ENCODE measurements around the gene RAP1A. TPM values are rescaled to one million over a fixed set of nuclear protein-coding genes. Genes with fewer than 3 reads are reported as not detected.

RAP1A gene
- total RNA-seq, 1 experiment from 2014 or later, result 55.3 TPM

DNA sequence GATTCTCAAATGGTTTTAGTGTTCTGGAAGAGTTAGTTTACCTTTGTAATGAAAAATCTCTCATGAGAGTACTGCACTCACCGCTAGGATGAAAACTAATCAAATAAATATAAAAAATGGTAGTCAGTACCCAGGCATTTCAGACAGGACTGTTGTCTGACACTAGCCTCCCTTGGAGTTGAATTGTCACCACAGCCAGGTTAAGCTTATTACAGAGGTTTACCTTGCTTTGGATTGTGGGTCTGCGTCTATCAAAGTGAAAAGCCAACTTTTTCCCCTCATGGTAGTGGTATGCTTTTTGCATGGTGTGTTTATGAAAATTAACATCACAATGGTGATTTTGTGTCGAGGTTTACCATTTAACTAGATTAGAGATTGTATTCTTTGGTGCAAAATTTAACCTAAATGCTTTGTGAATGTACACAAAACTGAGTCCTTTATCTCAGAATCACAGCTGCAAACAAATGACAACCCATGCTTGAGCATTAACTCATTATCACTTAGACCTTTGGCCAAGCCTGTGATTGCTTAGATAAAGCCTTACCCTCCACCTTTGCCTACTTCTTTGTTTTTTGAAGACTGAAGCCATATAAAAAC lies 20.1 kb downstream of the RAP1A start:
- H3K9ac ChIP-seq (ENCODE audit: low read length), result no peak overlapping the region
- peaks cover 49% of the 10 kb centered on the region for H3K4me1 ChIP-seq (ENCODE audit: low read length)
- peaks cover 92% of the 10 kb centered on the region for H3K79me2 ChIP-seq (ENCODE audit: low read length)
- no peak for DNase-seq
- no peaks in the 10 kb centered on the region for H3K9me2 ChIP-seq (replicated peaks; ENCODE audit: insufficient read depth, low read length)
- no peaks in the 10 kb centered on the region for H3K36me3 ChIP-seq (ENCODE audit: insufficient read depth, low read length)
- no peaks in the 10 kb centered on the region; the same call in 1 of the 2 replicates for H4K20me1 ChIP-seq (ENCODE audit: insufficient read depth, low read depth, low read length)
- H3K27ac ChIP-seq (ENCODE audit: low read length), result no peak overlapping the region
- no peaks in the 10 kb centered on the region for H3K9me3 ChIP-seq (ENCODE audit: low read length)
- no peak overlapping the region for H3K4me3 ChIP-seq (ENCODE audit: low read length)
- H3K4me2 ChIP-seq (ENCODE audit: low read depth, low read length, poor library complexity, severe bottlenecking), result no peak overlapping the region
- H2AFZ ChIP-seq (ENCODE audit: low read length), result no peak overlapping the region
- H3K27me3 ChIP-seq (ENCODE audit: low read length), result no peaks in the 10 kb centered on the region

DNA sequence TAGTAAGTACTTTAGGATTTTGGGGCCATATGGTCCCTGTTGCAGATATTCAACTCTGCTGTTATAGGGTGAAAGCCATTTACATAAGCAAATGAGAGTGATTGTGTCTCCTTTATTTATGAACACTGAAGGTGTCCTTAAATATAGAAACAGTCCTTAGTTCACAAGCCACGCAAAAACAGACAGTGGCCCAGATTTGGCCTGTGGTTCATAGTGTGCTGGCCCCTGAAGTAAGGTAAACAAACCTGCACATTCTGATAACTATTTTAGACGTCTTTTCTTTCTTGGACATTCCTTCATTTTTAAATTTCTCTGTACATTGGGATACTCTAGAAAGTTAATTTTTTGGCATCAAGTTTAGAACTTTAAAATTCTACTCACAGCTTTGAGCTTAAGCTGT lies 23.5 kb downstream of the RAP1A start:
- peaks cover 22% of the 10 kb centered on the region for H3K4me1 ChIP-seq (ENCODE audit: low read length)
- H3K9me3 ChIP-seq (ENCODE audit: low read length), result no peaks in the 10 kb centered on the region
- H4K20me1 ChIP-seq (ENCODE audit: insufficient read depth, low read depth, low read length), result no peaks in the 10 kb centered on the region
- no peaks in the 10 kb centered on the region for H3K27me3 ChIP-seq (ENCODE audit: low read length)
- no peak for DNase-seq
- H2AFZ ChIP-seq (ENCODE audit: low read length), result no peak overlapping the region
- no peak overlapping the region for H3K4me3 ChIP-seq (ENCODE audit: low read length)
- no peaks in the 10 kb centered on the region for H3K9me2 ChIP-seq (replicated peaks; ENCODE audit: insufficient read depth, low read length)
- H3K4me2 ChIP-seq (ENCODE audit: low read depth, low read length, poor library complexity, severe bottlenecking), result no peak overlapping the region
- peaks cover 92% of the 10 kb centered on the region for H3K79me2 ChIP-seq (ENCODE audit: low read length)
- H3K9ac ChIP-seq (ENCODE audit: low read length), result no peak overlapping the region
- no peaks in the 10 kb centered on the region for H3K36me3 ChIP-seq (ENCODE audit: insufficient read depth, low read length)
- H3K27ac ChIP-seq (ENCODE audit: low read length), result no peak overlapping the region

DNA sequence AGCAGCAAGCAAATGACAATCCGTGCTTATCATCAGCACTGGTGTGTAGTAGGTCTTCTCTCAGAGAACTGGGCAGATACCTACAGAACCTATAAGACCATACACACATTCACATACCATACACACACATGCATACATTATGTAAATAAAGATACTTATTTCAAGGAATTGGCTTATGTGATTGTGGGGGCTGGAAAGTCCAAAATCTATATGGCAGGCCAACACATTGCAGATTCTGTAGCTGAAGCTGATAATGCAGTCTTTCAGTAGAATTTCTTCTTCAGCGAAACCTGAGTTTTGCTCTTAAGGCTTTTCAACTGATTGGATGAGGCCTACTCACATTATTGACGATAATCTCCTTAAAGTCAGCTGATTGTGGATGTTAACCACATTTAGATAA lies 24.1 kb downstream of the RAP1A start:
- Histone ChIP-seq H3K27ac (ENCODE audit: low read length) (no peak overlapping the region), H4K20me1 (ENCODE audit: insufficient read depth, low read depth, low read length) (no peaks in the 10 kb centered on the region), H2AFZ (ENCODE audit: low read length) (no peak overlapping the region), H3K9ac (ENCODE audit: low read length) (no peak overlapping the region), H3K9me3 (ENCODE audit: low read length) (no peaks in the 10 kb centered on the region), H3K9me2 (replicated peaks; ENCODE audit: insufficient read depth, low read length) (no peaks in the 10 kb centered on the region), H3K27me3 (ENCODE audit: low read length) (no peaks in the 10 kb centered on the region), H3K79me2 (ENCODE audit: low read length) (peaks cover 92% of the 10 kb centered on the region), H3K36me3 (ENCODE audit: insufficient read depth, low read length) (no peaks in the 10 kb centered on the region), H3K4me3 (ENCODE audit: low read length) (no peak overlapping the region), H3K4me2 (ENCODE audit: low read depth, low read length, poor library complexity, severe bottlenecking) (no peak overlapping the region), H3K4me1 (ENCODE audit: low read length) (peaks cover 16% of the 10 kb centered on the region)
- DNase-seq, result no peak

DNA sequence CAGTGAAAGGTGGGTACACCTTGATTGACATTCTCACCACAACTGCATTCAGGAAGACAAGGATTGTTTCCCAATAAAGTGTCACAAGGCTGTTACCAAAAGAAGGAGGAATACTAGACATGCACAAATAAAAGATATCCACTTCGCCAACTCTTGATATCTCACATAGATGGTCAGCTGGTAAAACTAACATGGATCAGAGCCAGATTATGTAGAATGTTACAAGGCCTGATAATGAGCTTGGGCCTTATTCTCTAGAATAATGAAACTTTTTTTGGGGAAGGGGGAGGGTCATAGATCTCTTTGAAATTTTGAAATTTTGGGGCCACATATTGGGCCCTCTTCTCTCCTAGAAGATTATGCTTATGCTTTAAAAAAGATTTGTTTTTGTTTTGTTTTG lies 24.9 kb downstream of the RAP1A start:
- Histone ChIP-seq H3K4me3 (ENCODE audit: low read length) (no peak overlapping the region), H3K9me3 (ENCODE audit: low read length) (no peaks in the 10 kb centered on the region), H3K27me3 (ENCODE audit: low read length) (no peaks in the 10 kb centered on the region), H2AFZ (ENCODE audit: low read length) (no peak overlapping the region), H4K20me1 (ENCODE audit: insufficient read depth, low read depth, low read length) (no peaks in the 10 kb centered on the region), H3K79me2 (ENCODE audit: low read length) (peaks cover 92% of the 10 kb centered on the region), H3K9ac (ENCODE audit: low read length) (no peak overlapping the region), H3K4me2 (ENCODE audit: low read depth, low read length, poor library complexity, severe bottlenecking) (no peak overlapping the region), H3K9me2 (replicated peaks; ENCODE audit: insufficient read depth, low read length) (no peaks in the 10 kb centered on the region), H3K4me1 (ENCODE audit: low read length) (peaks cover 8% of the 10 kb centered on the region), H3K36me3 (ENCODE audit: insufficient read depth, low read length) (no peaks in the 10 kb centered on the region), H3K27ac (ENCODE audit: low read length) (no peak overlapping the region)
- DNase-seq, result no peak

DNA sequence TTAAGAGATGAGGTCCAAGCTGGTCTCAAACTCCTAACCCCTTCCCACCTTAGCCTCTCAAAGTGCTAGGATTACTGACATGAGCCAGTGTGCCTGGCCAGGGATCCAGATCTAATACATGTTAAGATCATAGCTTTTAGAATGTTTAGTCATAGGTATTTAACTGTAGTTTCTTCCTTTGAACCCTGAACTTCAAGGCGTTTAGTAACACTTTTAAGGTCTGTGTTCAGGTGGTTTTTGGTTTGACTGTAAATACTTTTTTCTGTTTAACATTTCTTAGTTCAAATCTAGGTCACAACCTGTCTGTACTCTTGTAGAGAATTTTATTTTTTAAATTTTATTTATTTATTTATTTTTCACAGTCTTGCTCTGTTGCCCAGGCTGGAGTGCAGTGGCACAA lies 28.1 kb downstream of the RAP1A start:
- no peaks in the 10 kb centered on the region for H3K9me3 ChIP-seq (ENCODE audit: low read length)
- no peak overlapping the region for H2AFZ ChIP-seq (ENCODE audit: low read length)
- H3K9me2 ChIP-seq (replicated peaks; ENCODE audit: insufficient read depth, low read length), result no peaks in the 10 kb centered on the region
- H3K4me2 ChIP-seq (ENCODE audit: low read depth, low read length, poor library complexity, severe bottlenecking), result no peak overlapping the region
- H3K4me1 ChIP-seq (ENCODE audit: low read length), result peaks cover 3% of the 10 kb centered on the region
- H3K27ac ChIP-seq (ENCODE audit: low read length), result no peak overlapping the region
- no peak overlapping the region for H3K9ac ChIP-seq (ENCODE audit: low read length)
- H3K4me3 ChIP-seq (ENCODE audit: low read length), result no peak overlapping the region
- no peak for DNase-seq
- no peaks in the 10 kb centered on the region for H4K20me1 ChIP-seq (ENCODE audit: insufficient read depth, low read depth, low read length)
- peaks cover 88% of the 10 kb centered on the region for H3K79me2 ChIP-seq (ENCODE audit: low read length)
- H3K27me3 ChIP-seq (ENCODE audit: low read length), result no peaks in the 10 kb centered on the region
- no peaks in the 10 kb centered on the region for H3K36me3 ChIP-seq (ENCODE audit: insufficient read depth, low read length)

DNA sequence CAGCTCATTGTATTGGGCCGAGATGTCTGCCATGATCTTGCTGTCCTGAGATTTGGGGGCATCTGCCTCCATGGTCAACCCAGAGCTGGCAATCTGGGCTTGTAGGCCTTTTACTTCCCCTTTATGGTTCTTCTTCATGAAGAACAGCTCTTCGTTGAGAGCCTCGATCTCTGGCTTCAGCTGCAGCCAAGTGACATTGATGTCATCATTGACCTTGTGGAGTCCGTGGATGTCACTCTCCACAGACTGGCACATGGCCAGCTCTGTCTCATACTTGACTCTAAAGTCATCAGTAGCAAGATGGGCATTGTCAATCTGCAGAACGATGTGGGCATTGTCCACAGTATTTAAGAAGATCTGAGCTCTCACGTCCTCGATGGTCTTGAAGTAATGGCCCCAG lies 29.2 kb downstream of the RAP1A start:
- no peak overlapping the region for H3K27ac ChIP-seq (ENCODE audit: low read length)
- H3K4me1 ChIP-seq (ENCODE audit: low read length), result peaks cover 10% of the 10 kb centered on the region
- no peaks in the 10 kb centered on the region for H3K9me2 ChIP-seq (replicated peaks; ENCODE audit: insufficient read depth, low read length)
- DNase-seq, result no peak
- no peak overlapping the region for H2AFZ ChIP-seq (ENCODE audit: low read length)
- no peaks in the 10 kb centered on the region for H4K20me1 ChIP-seq (ENCODE audit: insufficient read depth, low read depth, low read length)
- no peak overlapping the region for H3K4me3 ChIP-seq (ENCODE audit: low read length)
- no peaks in the 10 kb centered on the region for H3K27me3 ChIP-seq (ENCODE audit: low read length)
- no peak overlapping the region for H3K4me2 ChIP-seq (ENCODE audit: low read depth, low read length, poor library complexity, severe bottlenecking)
- no peaks in the 10 kb centered on the region for H3K9me3 ChIP-seq (ENCODE audit: low read length)
- H3K79me2 ChIP-seq (ENCODE audit: low read length), result peaks cover 87% of the 10 kb centered on the region
- H3K9ac ChIP-seq (ENCODE audit: low read length), result no peak overlapping the region
- H3K36me3 ChIP-seq (ENCODE audit: insufficient read depth, low read length), result no peaks in the 10 kb centered on the region

DNA sequence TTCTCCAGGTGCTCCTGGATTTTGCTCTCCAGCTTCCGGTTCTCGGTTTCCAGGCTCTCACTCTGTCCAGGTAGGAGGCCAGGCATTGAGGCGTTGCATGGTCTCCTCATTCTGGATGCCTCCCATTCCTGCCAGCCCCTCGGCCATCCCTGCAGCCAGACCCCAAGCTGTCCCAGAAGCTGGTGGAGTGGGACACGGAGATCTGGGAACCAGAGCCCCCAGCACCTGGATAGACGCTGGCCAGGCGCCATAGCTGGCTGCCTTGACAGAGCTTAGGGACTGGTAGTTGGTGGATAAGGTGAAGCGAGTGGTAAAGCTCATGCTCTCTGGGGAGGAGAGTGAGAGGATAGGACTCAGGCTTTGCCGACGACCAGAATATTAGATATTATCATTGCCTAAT lies 29.6 kb downstream of the RAP1A start:
- H3K4me3 ChIP-seq (ENCODE audit: low read length), result no peak overlapping the region
- no peak for DNase-seq
- H3K79me2 ChIP-seq (ENCODE audit: low read length), result peaks cover 87% of the 10 kb centered on the region
- H3K4me1 ChIP-seq (ENCODE audit: low read length), result peaks cover 14% of the 10 kb centered on the region
- H3K9ac ChIP-seq (ENCODE audit: low read length), result no peak overlapping the region
- H3K4me2 ChIP-seq (ENCODE audit: low read depth, low read length, poor library complexity, severe bottlenecking), result no peak overlapping the region
- no peaks in the 10 kb centered on the region for H3K27me3 ChIP-seq (ENCODE audit: low read length)
- H3K9me3 ChIP-seq (ENCODE audit: low read length), result no peaks in the 10 kb centered on the region
- H3K36me3 ChIP-seq (ENCODE audit: insufficient read depth, low read length), result no peaks in the 10 kb centered on the region
- H3K9me2 ChIP-seq (replicated peaks; ENCODE audit: insufficient read depth, low read length), result no peaks in the 10 kb centered on the region
- no peak overlapping the region for H2AFZ ChIP-seq (ENCODE audit: low read length)
- H4K20me1 ChIP-seq (ENCODE audit: insufficient read depth, low read depth, low read length), result no peaks in the 10 kb centered on the region
- no peak overlapping the region for H3K27ac ChIP-seq (ENCODE audit: low read length)

DNA sequence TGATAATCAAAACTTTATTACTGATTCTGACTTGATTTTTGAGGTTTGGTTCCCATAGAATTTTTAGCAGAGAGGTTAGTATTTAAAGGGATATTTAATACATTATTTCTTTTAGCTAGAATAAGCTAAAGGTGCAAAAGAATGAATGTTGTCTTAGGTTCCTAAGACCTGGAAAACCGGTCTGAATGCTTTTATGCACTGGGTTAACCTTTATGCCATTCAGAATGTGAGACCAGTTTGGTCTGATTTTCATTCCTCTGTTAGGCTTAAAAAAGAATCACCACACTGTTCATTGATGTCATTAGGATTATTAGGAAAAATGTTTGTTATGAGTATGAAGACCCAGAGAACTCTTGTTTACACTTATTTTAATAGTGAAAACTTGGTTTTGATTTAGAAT lies 30.1 kb downstream of the RAP1A start:
- Histone ChIP-seq H3K27ac (ENCODE audit: low read length) (no peak overlapping the region), H2AFZ (ENCODE audit: low read length) (no peak overlapping the region), H3K4me3 (ENCODE audit: low read length) (no peak overlapping the region), H3K9me3 (ENCODE audit: low read length) (no peaks in the 10 kb centered on the region), H3K9ac (ENCODE audit: low read length) (no peak overlapping the region), H3K79me2 (ENCODE audit: low read length) (peaks cover 87% of the 10 kb centered on the region), H3K36me3 (ENCODE audit: insufficient read depth, low read length) (no peaks in the 10 kb centered on the region), H3K27me3 (ENCODE audit: low read length) (no peaks in the 10 kb centered on the region), H4K20me1 (ENCODE audit: insufficient read depth, low read depth, low read length) (no peaks in the 10 kb centered on the region), H3K4me1 (ENCODE audit: low read length) (peaks cover 15% of the 10 kb centered on the region), H3K9me2 (replicated peaks; ENCODE audit: insufficient read depth, low read length) (no peaks in the 10 kb centered on the region), H3K4me2 (ENCODE audit: low read depth, low read length, poor library complexity, severe bottlenecking) (no peak overlapping the region)
- DNase-seq, result no peak

DNA sequence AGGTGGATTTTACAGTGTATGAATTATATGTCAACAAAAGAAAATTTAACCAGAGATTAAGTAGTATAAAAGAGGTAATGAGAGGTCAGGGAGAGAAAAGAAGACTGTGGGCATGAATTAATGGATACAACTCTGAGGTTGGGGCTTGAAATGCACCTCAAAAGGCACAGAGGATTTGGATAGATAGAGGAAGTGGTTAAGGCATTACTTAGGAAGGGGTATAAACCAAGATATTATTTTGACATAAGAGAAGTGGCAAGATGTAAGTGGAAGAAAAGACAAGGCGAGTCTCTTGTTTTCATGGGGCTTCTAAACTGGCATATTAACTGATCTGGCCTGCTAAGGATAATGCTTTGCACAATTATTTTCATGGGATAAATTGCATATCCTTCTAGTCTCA lies 34.1 kb downstream of the RAP1A start:
- Histone ChIP-seq H3K27me3 (ENCODE audit: low read length) (no peaks in the 10 kb centered on the region), H2AFZ (ENCODE audit: low read length) (no peak overlapping the region), H3K79me2 (ENCODE audit: low read length) (peaks cover 85% of the 10 kb centered on the region), H3K36me3 (ENCODE audit: insufficient read depth, low read length) (no peaks in the 10 kb centered on the region), H3K9me2 (replicated peaks; ENCODE audit: insufficient read depth, low read length) (no peaks in the 10 kb centered on the region), H3K9me3 (ENCODE audit: low read length) (no peaks in the 10 kb centered on the region), H3K4me2 (ENCODE audit: low read depth, low read length, poor library complexity, severe bottlenecking) (no peak overlapping the region), H4K20me1 (ENCODE audit: insufficient read depth, low read depth, low read length) (no peaks in the 10 kb centered on the region), H3K4me1 (ENCODE audit: low read length) (peaks cover 41% of the 10 kb centered on the region), H3K9ac (ENCODE audit: low read length) (no peak overlapping the region), H3K4me3 (ENCODE audit: low read length) (no peak overlapping the region), H3K27ac (ENCODE audit: low read length) (no peak overlapping the region; the same call in 1 of the 2 replicates)
- no peak for DNase-seq

All from Karpas-422 (cell line).